Measurements from ENCODE around the gene CAMK2D.
A peak's percentile ranks its signal among the peaks of the same experiment; 100 is the strongest.
"Not testable (repeated sequence)": the region's sequence is repeated elsewhere in the genome, so short reads cannot be mapped to it uniquely, and the experiment has no call there.

The CAMK2D gene

DNA sequence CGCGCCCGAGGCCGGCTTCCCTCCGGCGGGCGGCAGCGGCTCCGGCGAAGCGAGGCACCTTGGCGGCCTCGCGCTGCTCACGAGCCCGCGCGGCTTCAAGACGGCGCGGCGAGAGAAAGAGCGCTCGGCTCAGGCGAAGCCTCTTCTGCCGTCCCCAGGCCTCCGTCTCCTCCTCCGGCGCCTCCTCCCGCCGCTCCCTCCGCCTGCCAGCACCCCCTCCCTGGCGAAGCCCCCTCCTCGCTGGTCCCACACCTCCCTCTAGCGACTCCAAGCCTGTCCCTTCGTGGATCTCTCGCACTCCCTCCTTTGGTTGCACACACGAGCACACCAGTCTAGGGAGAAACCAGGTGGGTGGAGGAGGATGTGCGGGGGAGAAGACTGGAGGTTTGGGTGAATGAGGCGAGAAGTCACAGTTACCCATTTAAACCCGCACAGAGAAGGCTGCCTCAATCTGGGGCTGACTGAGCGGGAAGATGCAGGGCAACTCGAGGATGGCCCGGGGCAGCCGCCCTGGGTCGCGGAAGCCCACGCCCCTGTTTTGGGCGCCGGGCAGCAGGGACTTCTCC, at the start of gene CAMK2D:
TSS of gene CAMK2D (minus strand) at position 119 of the 566 bp plus-strand sequence. CDS start 670 bp downstream, outside the sequence.
- peak; percentile 63 for DNase-seq (ENCODE audit: extremely low read depth in 1 of 2, low read depth in 1 of 2)

DNA sequence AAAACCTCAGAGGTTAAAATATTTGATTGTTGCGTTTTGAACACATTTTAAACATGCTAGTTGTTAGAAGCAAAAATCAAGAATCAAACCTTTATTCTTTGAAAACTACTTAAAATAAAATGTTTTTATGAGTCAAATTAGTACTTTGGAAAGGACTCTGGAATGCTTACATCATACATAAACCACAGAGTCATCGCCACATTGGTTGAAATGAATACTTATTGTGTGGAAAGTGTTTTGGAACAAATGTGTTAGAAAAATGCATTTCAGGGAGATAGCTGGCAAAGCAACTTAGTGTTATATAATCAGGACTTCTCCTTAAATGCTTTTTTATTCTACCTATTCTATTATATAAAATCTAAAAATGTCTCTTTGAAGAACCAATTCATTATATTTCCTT, 49.4 kb upstream of the CAMK2D start:
- no peak for DNase-seq (ENCODE audit: extremely low read depth in 1 of 2, low read depth in 1 of 2)

DNA sequence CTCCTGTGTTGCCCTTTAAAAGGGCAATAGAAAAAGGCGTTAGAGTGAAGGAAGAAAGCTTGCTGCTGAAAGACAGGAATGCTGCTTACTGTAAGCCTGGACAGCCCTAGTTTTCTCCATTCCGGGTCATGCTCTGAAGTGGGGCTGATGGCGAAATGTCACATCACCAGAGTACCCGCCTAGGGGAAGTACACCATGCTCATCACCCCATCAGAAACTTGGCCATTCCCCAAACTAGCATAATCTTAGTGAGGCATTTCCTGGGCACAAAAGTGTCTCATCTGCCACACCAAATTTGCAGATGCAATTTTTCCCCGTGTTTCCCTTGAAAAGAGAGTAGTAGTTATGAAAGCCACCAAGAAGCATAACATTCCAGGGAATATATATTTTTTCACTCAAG, 47.8 kb upstream of the CAMK2D start:
- no peak for DNase-seq (ENCODE audit: extremely low read depth in 1 of 2, low read depth in 1 of 2)

DNA sequence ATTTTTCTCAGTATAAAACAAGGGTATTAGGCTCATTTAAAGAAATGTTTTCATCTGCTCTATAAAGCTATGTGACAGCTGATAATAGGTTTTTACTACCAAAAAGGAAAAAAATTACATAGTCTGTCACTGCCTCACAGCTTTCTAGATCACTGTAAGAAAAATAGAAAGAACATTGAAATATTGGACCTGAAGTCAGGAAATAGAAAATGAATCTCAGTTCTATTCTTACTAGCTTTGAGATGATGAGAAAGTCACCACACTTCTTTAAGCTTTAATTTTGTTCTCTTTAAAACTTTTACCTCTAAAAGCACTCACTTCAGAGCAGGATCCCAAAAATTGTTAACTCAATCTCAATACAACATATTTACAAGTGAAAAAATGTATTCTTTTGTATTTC, 45.3 kb upstream of the CAMK2D start:
- no peak for DNase-seq (ENCODE audit: extremely low read depth in 1 of 2, low read depth in 1 of 2)

DNA sequence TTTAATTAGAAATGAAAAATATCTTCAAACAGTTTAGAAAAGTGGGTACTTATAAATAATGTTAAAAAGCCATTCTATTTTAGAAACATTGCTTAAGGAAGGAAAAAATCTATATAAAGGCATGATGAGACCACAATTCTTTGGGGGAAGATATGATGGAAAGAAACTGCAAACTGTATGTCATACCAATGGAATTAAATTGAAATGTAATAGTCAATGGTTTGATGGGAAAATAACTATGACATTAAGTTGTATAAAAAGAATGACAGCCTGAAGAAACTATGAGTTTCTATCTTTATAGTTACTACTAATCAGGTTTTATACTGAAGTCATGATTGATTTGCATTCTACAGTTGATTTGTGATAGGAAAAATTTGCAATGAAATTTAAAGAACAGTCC, 40.3 kb upstream of the CAMK2D start:
- no peak for DNase-seq (ENCODE audit: extremely low read depth in 1 of 2, low read depth in 1 of 2)

DNA sequence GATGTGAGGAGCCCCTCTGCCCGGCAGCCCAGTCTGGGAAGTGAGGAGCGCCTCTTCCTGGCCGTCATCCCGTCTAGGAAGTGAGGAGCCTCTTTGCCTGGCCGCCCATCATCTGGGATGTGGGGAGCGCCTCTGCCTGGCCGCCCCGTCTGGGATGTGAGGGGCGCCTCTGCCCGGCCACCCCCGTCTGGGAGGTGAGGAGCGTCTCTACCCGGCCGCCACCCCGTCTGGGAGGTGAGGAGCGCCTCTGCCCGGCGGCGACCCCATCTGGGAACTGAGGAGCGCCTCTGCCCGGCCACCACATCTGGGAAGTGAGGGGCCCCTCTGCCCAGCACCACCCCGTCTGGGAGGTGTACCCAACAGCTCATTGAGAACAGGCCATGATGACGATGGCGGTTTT, 34.8 kb upstream of the CAMK2D start:
- DNase-seq (ENCODE audit: extremely low read depth in 1 of 2, low read depth in 1 of 2): not testable (repeated sequence)

DNA sequence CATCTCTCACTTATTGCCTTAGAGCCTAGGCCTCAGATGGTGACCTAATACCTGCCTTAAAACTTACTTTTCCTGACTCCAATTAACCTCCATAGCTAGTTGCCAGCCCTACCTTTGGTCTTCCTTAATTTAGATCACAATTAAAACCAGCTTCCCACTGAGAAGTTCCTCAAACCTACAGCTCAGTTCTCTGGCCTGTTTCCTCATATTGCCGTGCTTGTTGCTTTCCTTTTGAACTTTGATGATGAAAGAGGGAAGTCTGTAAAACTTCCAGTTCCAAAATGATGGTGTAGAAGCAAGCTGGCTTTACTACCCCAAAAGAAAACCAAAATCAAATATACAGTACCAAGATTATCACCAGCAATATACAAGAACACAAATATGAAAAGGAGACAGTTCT, 28.9 kb upstream of the CAMK2D start:
- DNase-seq (ENCODE audit: extremely low read depth in 1 of 2, low read depth in 1 of 2): no peak

DNA sequence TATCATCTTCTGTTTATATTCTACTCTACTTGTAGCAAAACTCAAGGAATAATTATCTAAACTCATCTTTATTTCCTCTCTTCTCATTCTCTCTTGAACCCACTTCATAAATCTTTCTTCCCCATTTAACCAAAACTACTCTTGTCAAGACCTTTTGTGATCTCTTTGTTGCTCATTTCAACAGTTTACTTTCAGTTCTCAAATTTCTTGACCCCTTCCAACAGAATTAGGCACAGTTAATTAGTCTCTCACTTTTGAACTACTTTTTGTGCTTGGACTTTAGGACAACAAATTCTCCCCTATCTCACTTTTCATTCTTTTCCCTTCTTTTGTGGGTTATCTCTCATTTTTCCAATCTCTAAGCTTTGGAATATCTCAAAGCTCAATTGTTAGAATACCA, 27.4 kb upstream of the CAMK2D start:
- DNase-seq (ENCODE audit: extremely low read depth in 1 of 2, low read depth in 1 of 2): no peak

DNA sequence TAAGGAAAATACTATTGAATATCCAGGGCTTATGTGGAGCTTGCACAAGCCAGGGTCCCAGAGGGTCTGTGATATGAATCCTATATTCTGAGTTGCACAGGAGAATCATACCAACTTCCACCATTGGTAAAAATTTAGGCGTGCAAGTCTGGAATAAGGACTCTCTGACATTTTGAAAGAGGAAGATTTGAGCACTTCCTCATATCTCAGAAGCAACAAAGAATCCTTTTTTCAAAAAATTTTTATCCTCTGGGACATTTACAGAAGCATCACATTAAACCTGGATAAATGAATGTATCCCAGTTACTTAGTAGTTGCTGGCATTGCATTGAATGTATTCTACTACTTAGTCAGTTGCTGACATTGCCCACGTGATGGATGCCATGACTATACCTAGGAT, 24.2 kb upstream of the CAMK2D start:
- DNase-seq (ENCODE audit: extremely low read depth in 1 of 2, low read depth in 1 of 2): no peak

DNA sequence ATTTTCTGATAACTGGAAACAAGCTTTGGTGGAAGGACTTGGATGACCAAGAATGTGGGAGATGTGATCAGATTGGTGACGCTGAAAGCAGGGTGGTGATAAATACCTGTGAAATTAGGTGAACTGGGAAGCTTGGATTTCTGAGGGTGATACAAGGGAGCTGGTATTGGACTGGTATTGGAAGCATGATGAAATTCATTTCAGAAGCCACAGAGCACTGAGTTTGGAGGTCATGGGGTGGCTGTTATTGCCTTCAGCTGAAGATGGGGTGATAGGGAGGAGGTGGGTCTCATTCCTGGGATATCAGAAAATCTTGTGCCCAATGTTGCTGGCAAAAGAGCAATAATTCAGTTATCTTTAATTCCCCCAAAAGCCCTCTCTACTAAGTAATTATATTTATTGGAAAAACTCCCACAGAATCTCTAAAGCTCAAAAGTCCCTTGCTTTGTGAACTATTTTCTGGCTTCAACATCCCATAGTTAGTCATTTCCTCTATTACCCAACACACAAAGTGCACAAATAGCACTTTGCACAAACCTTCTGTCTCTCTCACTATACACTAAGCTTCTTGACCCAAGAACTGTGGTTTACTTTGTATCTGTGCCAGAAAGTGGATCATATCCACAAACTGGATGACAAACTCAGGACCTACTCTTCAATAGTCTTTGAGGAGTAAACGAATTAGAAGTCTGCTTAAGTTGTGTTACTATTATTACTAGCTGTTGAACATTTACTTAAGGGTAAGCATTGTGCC, 23.1 kb upstream of the CAMK2D start:
- no peak for DNase-seq (ENCODE audit: extremely low read depth in 1 of 2, low read depth in 1 of 2)

DNA sequence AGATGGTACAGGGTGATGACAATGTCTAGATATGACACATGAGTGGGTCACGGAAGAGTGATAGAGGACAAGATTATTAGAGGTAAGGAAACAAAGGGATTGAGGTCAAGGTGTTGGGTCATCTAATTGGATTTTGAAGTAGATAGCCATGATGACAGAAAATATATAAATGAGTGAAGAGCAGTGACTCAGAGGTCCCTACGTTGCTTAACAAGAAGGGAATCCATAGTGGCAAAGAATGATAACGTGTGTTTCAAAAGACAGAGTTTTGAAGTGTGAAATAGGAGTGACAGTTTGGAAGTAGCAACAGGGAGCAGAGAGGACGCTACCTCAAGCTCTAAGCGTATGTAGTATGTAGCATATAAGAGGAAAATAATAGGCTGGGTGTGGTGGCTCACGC, 22.2 kb upstream of the CAMK2D start:
- no peak for DNase-seq (ENCODE audit: extremely low read depth in 1 of 2, low read depth in 1 of 2)

DNA sequence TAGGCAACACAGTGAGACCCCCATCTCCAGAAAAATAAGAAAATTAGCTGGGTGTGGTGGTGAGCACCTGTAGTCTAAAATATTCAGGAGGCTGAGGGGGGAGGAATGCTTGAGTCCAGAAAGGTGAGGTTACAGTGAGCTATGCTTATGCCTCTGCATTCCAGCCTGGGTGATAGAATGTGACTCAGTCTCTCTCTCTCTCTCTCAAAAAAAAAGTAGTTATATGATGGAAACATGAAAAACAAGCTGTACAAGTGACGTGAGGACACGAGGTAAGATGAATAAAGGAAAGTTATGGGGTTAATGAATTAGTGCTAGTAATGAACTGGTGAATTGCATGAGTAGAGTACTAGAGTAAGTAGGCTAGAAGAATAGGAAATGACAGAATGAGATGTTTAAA, 21.8 kb upstream of the CAMK2D start:
- no peak for DNase-seq (ENCODE audit: extremely low read depth in 1 of 2, low read depth in 1 of 2)

DNA sequence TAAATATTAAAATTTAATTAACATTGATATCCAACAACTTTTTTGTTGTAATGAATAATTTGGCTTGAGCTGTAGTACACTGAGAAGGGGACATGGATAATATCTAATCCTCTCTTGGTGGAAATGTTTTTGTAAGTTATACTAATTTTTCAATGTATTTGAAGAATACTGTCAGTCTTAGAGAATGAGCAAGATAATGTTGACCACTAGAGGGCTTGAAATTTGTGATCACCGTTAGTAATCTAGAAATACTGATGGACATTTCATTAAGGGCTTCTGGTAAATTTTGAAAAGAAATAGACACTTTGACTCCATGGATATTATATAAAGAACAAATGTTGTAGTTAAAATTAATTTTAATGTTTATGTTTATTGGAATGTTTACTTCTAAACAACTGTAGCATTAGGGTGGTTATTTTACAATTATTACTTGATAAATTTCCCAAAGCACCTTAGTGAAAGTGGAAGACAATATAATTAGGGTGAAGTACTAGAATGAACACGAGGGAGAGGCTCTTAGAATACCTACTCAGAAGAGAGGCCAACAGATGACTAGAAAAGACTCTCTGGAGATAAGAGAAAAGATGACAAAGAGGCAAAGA, 20.0 kb upstream of the CAMK2D start:
- DNase-seq (ENCODE audit: extremely low read depth in 1 of 2, low read depth in 1 of 2): no peak

DNA sequence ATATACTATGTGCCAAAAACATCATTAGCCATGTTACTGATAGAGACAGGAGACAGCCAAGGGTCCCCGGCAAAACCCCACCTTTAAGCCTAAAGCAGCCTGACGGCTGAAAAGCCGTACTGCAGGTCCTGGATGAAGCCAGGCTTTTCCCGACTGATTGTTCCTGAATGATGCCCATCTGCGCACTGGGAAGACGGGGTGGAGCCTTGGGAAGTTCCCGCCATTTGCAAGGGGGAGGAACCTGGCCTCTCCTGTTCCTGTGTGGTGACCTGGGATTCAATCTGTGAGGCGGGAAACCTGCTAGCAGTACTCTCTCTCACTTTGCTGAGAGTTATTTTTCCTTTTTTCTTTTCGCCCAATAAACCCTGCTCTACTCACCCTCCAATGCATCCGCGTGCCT, 15.1 kb upstream of the CAMK2D start:
- no peak for DNase-seq (ENCODE audit: extremely low read depth in 1 of 2, low read depth in 1 of 2)

DNA sequence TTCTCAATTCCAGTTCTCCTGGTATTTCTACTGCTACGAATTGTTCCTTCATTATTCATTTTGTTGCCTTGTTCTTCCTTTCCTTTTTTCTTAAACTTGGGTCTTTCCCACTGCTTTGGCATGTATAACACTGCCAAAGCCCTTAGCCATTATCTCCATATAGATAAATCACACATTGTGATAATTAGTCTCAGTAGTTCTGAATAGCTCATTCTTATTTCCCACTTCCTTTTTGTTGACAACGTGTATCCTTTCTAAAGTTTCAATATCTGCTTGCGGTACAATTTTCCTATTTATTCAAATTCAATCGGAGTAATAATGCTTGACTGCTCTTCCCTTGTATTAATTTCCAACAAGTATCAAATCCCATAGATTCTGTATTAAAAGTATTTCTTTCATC, 14.5 kb upstream of the CAMK2D start:
- DNase-seq (ENCODE audit: extremely low read depth in 1 of 2, low read depth in 1 of 2): no peak

DNA sequence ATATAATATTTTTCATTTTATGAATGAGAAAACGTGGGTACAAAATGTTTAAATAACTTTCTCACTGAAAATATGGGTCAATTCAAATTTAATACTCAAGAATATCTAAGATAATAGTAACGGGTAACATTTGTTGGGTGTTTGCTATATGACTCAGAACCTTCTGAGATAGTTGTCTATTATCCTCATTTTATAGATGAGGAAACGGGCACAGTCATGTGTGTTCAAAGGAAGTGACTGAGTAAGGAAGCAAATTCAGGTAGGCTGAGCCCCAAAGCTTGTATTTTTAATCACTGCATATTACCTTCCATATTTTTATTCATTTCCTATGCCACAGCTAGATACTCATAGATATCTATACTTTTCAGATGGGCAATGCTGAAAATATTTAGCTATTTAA, 12.2 kb upstream of the CAMK2D start:
- no peak for DNase-seq (ENCODE audit: extremely low read depth in 1 of 2, low read depth in 1 of 2)

DNA sequence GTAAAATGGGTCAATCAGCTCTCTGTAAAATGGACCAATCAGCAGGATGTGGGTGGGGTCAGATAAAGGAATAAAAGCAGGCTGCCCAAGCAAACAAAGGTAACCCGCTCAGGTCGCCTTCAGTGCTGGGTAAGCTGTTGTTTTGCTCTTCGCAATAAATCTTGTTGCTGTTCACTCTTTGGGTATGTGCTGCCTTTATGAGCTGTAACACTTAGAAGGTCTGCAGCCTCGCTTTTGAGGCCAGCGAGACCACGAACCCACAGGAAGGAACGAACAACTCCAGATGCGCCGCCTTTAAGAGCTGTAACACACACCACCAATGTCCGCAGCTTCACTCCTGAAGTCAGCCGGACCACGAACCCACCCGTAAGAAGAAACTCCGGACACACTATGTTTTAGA, 11.5 kb upstream of the CAMK2D start:
- DNase-seq (ENCODE audit: extremely low read depth in 1 of 2, low read depth in 1 of 2): no peak

DNA sequence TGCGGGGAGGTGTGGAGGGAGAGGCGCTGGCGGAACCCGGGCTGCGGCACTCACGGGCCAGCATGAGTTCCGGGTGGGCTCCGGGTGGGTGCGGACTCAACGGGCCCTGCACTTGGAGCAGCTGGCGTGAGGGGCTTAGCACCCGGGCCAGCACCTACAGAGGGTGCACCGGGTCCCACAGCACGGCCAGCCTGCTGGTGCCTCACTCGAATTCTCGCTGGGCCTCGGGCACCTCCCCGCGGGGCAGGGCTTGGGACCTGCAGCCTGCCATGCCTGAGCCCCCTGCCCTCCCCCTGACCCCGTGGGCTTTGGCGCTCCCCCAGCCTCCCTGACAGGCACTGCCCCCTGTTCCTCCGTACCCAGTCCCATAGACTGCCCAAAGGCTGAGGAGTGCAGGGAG, 10.8 kb upstream of the CAMK2D start:
- DNase-seq (ENCODE audit: extremely low read depth in 1 of 2, low read depth in 1 of 2): no peak

DNA sequence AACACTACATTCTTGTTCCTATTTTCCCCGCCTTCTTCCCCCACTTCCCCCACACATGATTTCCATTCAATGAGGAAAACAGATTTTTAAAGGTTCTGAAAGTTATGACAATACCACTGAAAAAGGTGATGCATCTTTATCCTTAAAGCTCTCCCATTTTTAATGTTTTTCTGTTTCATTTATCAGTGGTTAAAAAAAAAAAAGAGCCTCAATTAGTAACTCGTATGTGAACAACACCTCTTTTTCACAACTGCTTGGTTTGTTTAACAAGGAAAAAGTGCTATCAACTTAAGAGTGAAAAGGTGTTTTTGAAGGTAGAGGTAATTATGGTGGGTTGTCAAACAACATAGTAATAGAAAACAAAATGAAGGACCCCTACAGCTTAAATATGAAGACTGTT, 8.2 kb upstream of the CAMK2D start:
- no peak for DNase-seq (ENCODE audit: extremely low read depth in 1 of 2, low read depth in 1 of 2)

DNA sequence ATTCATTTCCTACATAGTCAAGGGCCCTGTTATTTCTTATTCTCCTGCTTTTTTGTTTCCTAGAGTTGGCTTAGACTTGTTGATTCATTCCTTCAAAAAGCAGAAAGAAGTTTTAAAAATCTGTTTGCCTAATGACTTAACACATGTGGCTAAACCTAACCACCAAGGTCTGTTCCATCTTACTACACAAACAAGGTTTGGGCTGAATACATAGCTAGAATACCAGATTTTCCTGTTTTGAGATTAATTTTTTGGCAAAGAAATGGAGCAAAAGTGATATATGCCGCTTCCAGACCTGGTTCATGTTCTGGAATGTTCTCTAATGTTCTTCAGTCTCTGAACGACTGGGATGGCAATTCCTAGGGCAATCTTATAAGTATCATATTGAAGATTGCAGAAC, 7.4 kb upstream of the CAMK2D start:
- DNase-seq (ENCODE audit: extremely low read depth in 1 of 2, low read depth in 1 of 2): no peak

DNA sequence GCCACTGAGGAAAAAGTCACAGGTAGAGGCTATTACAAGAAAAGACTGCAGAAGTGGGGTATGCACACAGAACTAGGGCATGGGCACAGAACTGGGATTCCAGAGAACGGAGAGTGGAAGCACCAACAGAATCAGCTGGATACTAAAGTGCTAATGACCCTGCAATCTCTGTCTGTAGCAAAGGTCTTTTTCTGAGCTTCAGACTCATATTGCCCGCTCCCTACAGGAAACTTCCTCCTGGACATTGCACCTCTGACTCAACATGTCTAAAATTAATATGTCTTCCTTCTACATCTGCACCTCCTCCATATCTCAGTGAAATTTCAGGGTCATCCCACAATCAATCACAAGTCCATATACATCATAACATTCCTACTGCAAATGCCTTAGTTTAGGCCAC, 5.3 kb upstream of the CAMK2D start:
- DNase-seq (ENCODE audit: extremely low read depth in 1 of 2, low read depth in 1 of 2): no peak

DNA sequence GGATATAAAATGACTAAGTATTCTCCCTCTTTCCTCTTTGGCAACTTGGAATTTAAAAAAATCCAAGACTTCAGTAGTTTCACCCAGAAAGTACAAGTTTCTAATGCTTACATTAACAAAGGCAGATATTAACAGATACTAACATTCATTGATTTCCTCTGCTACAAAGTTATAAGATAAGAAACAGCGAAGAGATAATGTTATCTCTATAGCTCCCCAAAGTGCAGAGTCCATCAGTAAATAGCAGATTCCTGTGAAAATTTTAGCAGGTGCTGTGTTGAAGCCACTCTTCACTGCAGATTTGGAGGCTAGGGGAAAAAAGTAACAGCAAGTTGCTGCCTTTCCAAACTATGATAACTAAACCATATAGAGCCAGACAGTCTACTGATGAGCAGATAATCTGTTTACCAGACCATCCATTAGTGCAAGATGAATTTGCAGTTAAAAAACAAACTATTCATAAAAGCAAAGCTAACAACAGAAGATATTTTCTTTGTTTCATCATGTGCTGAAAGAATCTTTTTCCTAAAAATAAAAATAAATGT, 3.3 kb upstream of the CAMK2D start:
- DNase-seq (ENCODE audit: extremely low read depth in 1 of 2, low read depth in 1 of 2): no peak

All from activated CD8-positive, alpha-beta memory T cell treated with anti-CD3 and anti-CD28 coated beads for 1 hour (primary cell).